Thyroid gland (tissue), 4 donors: Measurements from ENCODE around the gene RHBDF2. TPM values are rescaled to one million over a fixed set of nuclear protein-coding genes. Genes with fewer than 3 reads are reported as not detected.

Experiments used
- DNase-seq, 2 donors: peaks; one replicate each; pipeline ENCODE4 v3.0.0-alpha.2; 2019
- H3K27ac ChIP-seq, 3 donors: fragments of 200-600 bp; sonication (generic); 1 replicate in 2 of 3; 2 replicates in 1 of 3; pipeline ENCODE4 v1.5.1; 2016 to 2019; ENCODE audit warnings: mild to moderate bottlenecking in 1 of 3, moderate library complexity in 1 of 3
- H3K27me3 ChIP-seq: fragments of 200-600 bp; sonication (generic); one replicate; pipeline ENCODE4 v1.5.1; 2019
- H3K36me3 ChIP-seq, 2 donors: fragments of 200-600 bp; sonication (generic); one replicate each; pipeline ENCODE4 v1.5.1; 2016 to 2019
- H3K4me1 ChIP-seq, 2 donors: fragments of 200-600 bp; sonication (generic); one replicate each; pipeline ENCODE4 v1.5.1; 2017 to 2019
- H3K4me3 ChIP-seq, 3 donors: fragments of 200-600 bp; sonication (generic); replicated peaks in 1 of 3; 1 replicate in 2 of 3; 2 replicates in 1 of 3; pipeline ENCODE4 v1.5.1; 2016; ENCODE audit warnings: mild to moderate bottlenecking in 1 of 3
- H3K9me3 ChIP-seq: fragments of 200-600 bp; sonication (generic); one replicate; pipeline ENCODE4 v1.5.1; 2017
- CTCF ChIP-seq, 6 experiments: fragments of 200-600 bp in 3 of 6; fragments of 450-650 bp in 3 of 6; sonication (generic) in 3 of 6; IDR thresholded peaks; one replicate each; pipeline ENCODE4 v1.5.1; 2016 to 2019; ENCODE audit warnings: antibody characterized with exemption in 6 of 6, mild to moderate bottlenecking in 2 of 6, inconsistent platforms in 1 of 6, moderate library complexity in 1 of 6
- POLR2A ChIP-seq, 2 donors: fragments of 450-650 bp; IDR thresholded peaks; one replicate each; pipeline ENCODE4 v1.6.1; 2017; ENCODE audit warnings: antibody characterized with exemption in 2 of 2, mild to moderate bottlenecking in 2 of 2, moderate library complexity in 1 of 2
- WGBS, 2 donors: methylation state at CpG; one replicate each; pipeline ENCODE4 v1.1.5; 2017; 5-methylcytosine and 5-hydroxymethylcytosine counted together
- intact Hi-C: fragments of 100-400 bp; cut with DNase I; formaldehyde crosslinking; loops from one replicate; pipeline ENCODE4 v1.15.1; 2023
- total RNA-seq, 4 donors: library from RNA; depleted of rRNA; stranded (reverse); fragments of >200 nt; gene quantifications; one replicate each; pipeline ENCODE4 v1.2.3, GENCODE V29; 2016

Gene RHBDF2
- total RNA-seq, 4 donors from 2014 or later, result 16.4 to 31.1 (median 22.1) TPM

GRCh38 chr17:76490112-76490710, 11.0 kb downstream of the RHBDF2 start:
- DNase-seq, result peak; percentile 20 to 25
- H3K36me3 ChIP-seq, result no peaks in the 10 kb centered on the region
- H3K9me3 ChIP-seq, result no peaks in the 10 kb centered on the region
- 52 to 62% methylated on average over 5 to 10 of the region's 10 CpGs for WGBS, 2 donors
- no peak overlapping the region for H3K4me3 ChIP-seq
- no peak for TF ChIP-seq POLR2A (IDR thresholded peaks at IDR 0.05)
- no peak for TF ChIP-seq CTCF (IDR thresholded peaks at IDR 0.05)
- peaks cover 23 to 48% of the 10 kb centered on the region in 2 donors for H3K4me1 ChIP-seq
- intact Hi-C loops, result no loop called here
- no peaks in the 10 kb centered on the region for H3K27me3 ChIP-seq
- H3K27ac ChIP-seq, result no peak overlapping the region

GRCh38 chr17:76487451-76488192, 13.6 kb downstream of the RHBDF2 start:
- no peak for DNase-seq
- H3K27ac ChIP-seq, result no peak overlapping the region
- intact Hi-C loops, result no loop called here
- no peak overlapping the region for H3K4me3 ChIP-seq
- TF ChIP-seq POLR2A (IDR thresholded peaks at IDR 0.05), result no peak
- TF ChIP-seq CTCF (IDR thresholded peaks at IDR 0.05), result no peak
- 97 to 98% methylated on average over 21 to 22 of the region's 22 CpGs for WGBS, 2 donors
- H3K4me1 ChIP-seq, result peaks cover 14 to 30% of the 10 kb centered on the region in 2 donors
- no peaks in the 10 kb centered on the region for H3K9me3 ChIP-seq
- H3K36me3 ChIP-seq, result no peaks in the 10 kb centered on the region
- no peaks in the 10 kb centered on the region for H3K27me3 ChIP-seq

DNA sequence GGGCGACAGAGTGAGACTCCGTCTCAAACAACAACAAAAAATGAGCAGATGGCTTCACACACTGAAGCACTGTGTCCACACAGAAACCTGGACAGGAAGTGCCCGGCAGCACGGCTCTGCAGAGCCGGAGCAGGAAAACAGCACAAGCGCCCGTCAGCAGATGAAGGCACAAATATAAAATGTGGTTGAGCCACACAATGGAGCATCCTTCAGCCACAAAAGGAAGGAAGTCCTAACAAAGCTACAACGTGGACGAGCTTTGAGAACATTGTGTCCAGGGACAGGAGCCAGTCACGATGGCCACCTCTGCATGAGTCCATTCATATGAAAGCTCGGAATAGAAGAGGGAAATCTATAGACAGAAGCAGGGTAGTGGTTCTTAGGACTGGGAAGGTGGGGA, 15.7 kb downstream of the RHBDF2 start:
- no peaks in the 10 kb centered on the region for H3K9me3 ChIP-seq
- H3K4me1 ChIP-seq, result peaks cover 5 to 9% of the 10 kb centered on the region in 2 donors
- no peaks in the 10 kb centered on the region for H3K27me3 ChIP-seq
- no peak overlapping the region for H3K27ac ChIP-seq
- WGBS, 2 donors, result 62 to 67% methylated on average over 11 of the region's 11 CpGs
- H3K36me3 ChIP-seq, result peaks cover 0 to 5% of the 10 kb centered on the region in 2 donors
- no peak overlapping the region for H3K4me3 ChIP-seq
- peak in 1 of 2 donors; percentile 26 for DNase-seq
- TF ChIP-seq CTCF (IDR thresholded peaks at IDR 0.05), result no peak
- TF ChIP-seq POLR2A (IDR thresholded peaks at IDR 0.05), result no peak
- intact Hi-C loops, result no loop called here

- TF ChIP-seq POLR2A (IDR thresholded peaks at IDR 0.05) (no peak), CTCF (IDR thresholded peaks at IDR 0.05) (no peak)
- H3K36me3 ChIP-seq, result peaks cover 0 to 5% of the 10 kb centered on the region in 2 donors
- H3K27ac ChIP-seq, result no peak overlapping the region
- no peaks in the 10 kb centered on the region for H3K9me3 ChIP-seq
- H3K4me1 ChIP-seq, result no peaks in the 10 kb centered on the region
- H3K27me3 ChIP-seq, result no peaks in the 10 kb centered on the region
- WGBS, 2 donors, result 91 to 92% methylated on average over 11 of the region's 11 CpGs
- intact Hi-C loops, result no loop called here
- no peak for DNase-seq
- H3K4me3 ChIP-seq, result no peak overlapping the region
These were observed 16.9 kb downstream of the RHBDF2 start for GRCh38 chr17:76484228-76484725.

DNA sequence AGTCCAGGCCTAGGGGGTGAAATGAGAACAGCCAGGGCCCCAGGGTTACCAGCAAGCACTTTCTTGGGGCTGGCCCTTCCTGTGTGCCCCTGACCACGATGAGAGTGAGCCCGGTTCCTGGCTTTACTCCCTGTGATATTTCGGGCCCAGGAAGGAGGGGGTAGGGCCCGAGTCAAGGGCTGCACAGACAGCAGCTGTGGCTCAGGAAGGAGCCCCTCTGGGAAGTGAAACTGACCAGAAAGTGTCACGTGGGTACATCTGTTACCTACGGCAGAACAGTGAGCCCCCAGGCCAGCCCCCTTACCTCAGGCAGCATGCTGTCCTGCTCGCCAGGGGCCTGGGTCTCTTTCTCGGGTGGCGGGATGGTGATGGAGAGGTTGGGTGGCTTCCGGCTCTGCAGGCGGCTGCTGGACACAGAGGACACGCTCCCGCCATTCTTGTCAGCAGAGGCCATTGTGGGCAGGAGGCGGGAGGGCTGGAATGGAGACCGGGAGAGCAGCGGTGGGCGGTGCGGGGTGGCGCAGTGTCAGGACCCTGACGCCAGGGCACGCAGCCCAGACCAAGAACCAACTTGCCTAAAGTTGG, 20.1 kb downstream of the RHBDF2 start:
- H3K4me3 ChIP-seq, result no peak overlapping the region
- no peaks in the 10 kb centered on the region for H3K9me3 ChIP-seq
- DNase-seq, result no peak
- intact Hi-C loops, result no loop called here
- H3K27ac ChIP-seq, result no peak overlapping the region
- no peaks in the 10 kb centered on the region for H3K27me3 ChIP-seq
- 79% methylated on average over 18 to 20 of the region's 21 CpGs for WGBS, 2 donors
- H3K36me3 ChIP-seq, result peaks cover 0 to 5% of the 10 kb centered on the region in 2 donors
- TF ChIP-seq POLR2A (IDR thresholded peaks at IDR 0.05) (no peak), CTCF (IDR thresholded peaks at IDR 0.05) (no peak)
- H3K4me1 ChIP-seq, result no peaks in the 10 kb centered on the region
